ENCODE results near the gene MRPL18. TPM values are rescaled to one million over a fixed set of nuclear protein-coding genes. Genes with fewer than 3 reads are reported as not detected.

MRPL18 gene
- total RNA-seq, 2 experiments from 2014 or later = 9.8 to 10.2 TPM

GRCh38 chr6:159804504-159804903 lies 14.2 kb downstream of the MRPL18 start:
- DNase-seq (no peak), ATAC-seq (ENCODE audit: poor library complexity) (no peak)
- no peaks in the 10 kb centered on the region for H3K27me3 ChIP-seq (ENCODE audit: control insufficient read depth in 1 of 2, insufficient read depth in 2 of 2, low read length in 2 of 2)
- H3K36me3 ChIP-seq (ENCODE audit: insufficient read depth, low read length) = peaks cover 6% of the 10 kb centered on the region
- POLR2A ChIA-PET = no interaction called here
- H3K4me3 ChIP-seq (ENCODE audit: low read length) = no peak overlapping the region
- CTCF ChIA-PET = no interaction called here
- Mint-ChIP-seq H3K4me1 (ENCODE audit: low read depth) (no peaks in the 10 kb centered on the region), H3K27me3 (no peaks in the 10 kb centered on the region), H3K9me3 (no peaks in the 10 kb centered on the region), H3K4me3 (no peak overlapping the region), H3K27ac (no peak overlapping the region), H3K36me3 (ENCODE audit: low read depth) (peaks cover 12% of the 10 kb centered on the region)
- intact Hi-C loops (cut with DNase I, micrococcal nuclease) = no loop called here
- H3K4me1 ChIP-seq (ENCODE audit: insufficient read depth, low read length) = no peaks in the 10 kb centered on the region
- no peak for TF ChIP-seq CTCF (IDR thresholded peaks at IDR 0.05)
- no peak overlapping the region for H3K27ac ChIP-seq (ENCODE audit: low read depth in 1 of 2, low read length in 2 of 2)
- no peaks in the 10 kb centered on the region for H3K9me3 ChIP-seq (ENCODE audit: control insufficient read depth in 1 of 2, insufficient read depth in 1 of 2, low read length in 2 of 2)

- ATAC-seq (ENCODE audit: poor library complexity) (no peak), DNase-seq (no peak)
- no peaks in the 10 kb centered on the region for H3K27me3 Mint-ChIP-seq
- H3K36me3 Mint-ChIP-seq (ENCODE audit: low read depth) = peaks cover 6% of the 10 kb centered on the region
- Histone ChIP-seq H3K4me3 (ENCODE audit: low read length) (no peak overlapping the region), H3K36me3 (ENCODE audit: insufficient read depth, low read length) (no peaks in the 10 kb centered on the region), H3K27me3 (ENCODE audit: control insufficient read depth in 1 of 2, insufficient read depth in 2 of 2, low read length in 2 of 2) (no peaks in the 10 kb centered on the region), H3K27ac (ENCODE audit: low read depth in 1 of 2, low read length in 2 of 2) (no peak overlapping the region), H3K9me3 (ENCODE audit: control insufficient read depth in 1 of 2, insufficient read depth in 1 of 2, low read length in 2 of 2) (no peaks in the 10 kb centered on the region), H3K4me1 (ENCODE audit: insufficient read depth, low read length) (no peaks in the 10 kb centered on the region)
- H3K27ac Mint-ChIP-seq = no peak overlapping the region
- ChIA-PET CTCF (no interaction called here), POLR2A (no interaction called here)
- no peak overlapping the region for H3K4me3 Mint-ChIP-seq
- no peak for TF ChIP-seq CTCF (IDR thresholded peaks at IDR 0.05)
- H3K9me3 Mint-ChIP-seq = no peaks in the 10 kb centered on the region
- intact Hi-C loops (cut with DNase I, micrococcal nuclease) = no loop called here
- H3K4me1 Mint-ChIP-seq (ENCODE audit: low read depth) = no peaks in the 10 kb centered on the region
These were observed 15.3 kb downstream of the MRPL18 start for GRCh38 chr6:159805440-159806020.

- intact Hi-C loops (cut with DNase I, micrococcal nuclease) = no loop called here
- ATAC-seq (ENCODE audit: poor library complexity) = no peak
- peaks cover under 1% of the 10 kb centered on the region for H3K36me3 Mint-ChIP-seq (ENCODE audit: low read depth)
- Histone ChIP-seq H3K4me3 (ENCODE audit: low read length) (no peak overlapping the region), H3K4me1 (ENCODE audit: insufficient read depth, low read length) (no peaks in the 10 kb centered on the region), H3K9me3 (ENCODE audit: control insufficient read depth in 1 of 2, insufficient read depth in 1 of 2, low read length in 2 of 2) (no peaks in the 10 kb centered on the region), H3K27ac (ENCODE audit: low read depth in 1 of 2, low read length in 2 of 2) (no peak overlapping the region), H3K36me3 (ENCODE audit: insufficient read depth, low read length) (no peaks in the 10 kb centered on the region), H3K27me3 (ENCODE audit: control insufficient read depth in 1 of 2, insufficient read depth in 2 of 2, low read length in 2 of 2) (no peaks in the 10 kb centered on the region)
- DNase-seq = no peak
- H3K9me3 Mint-ChIP-seq = no peaks in the 10 kb centered on the region
- H3K4me3 Mint-ChIP-seq = no peak overlapping the region
- CTCF ChIA-PET = no interaction called here
- no peak for TF ChIP-seq CTCF (IDR thresholded peaks at IDR 0.05)
- no peaks in the 10 kb centered on the region for H3K27me3 Mint-ChIP-seq
- POLR2A ChIA-PET = no interaction called here
- H3K27ac Mint-ChIP-seq = no peak overlapping the region
- H3K4me1 Mint-ChIP-seq (ENCODE audit: low read depth) = no peaks in the 10 kb centered on the region
These were observed 15.8 kb downstream of the MRPL18 start for GRCh38 chr6:159806021-159806458.

Data from CD4-positive, alpha-beta T cell (primary cell).